ENCODE results near the gene INAFM1.
"Not testable (repeated sequence)": the region's sequence is repeated elsewhere in the genome, so short reads cannot be mapped to it uniquely, and the experiment has no call there.

The INAFM1 gene

GRCh38 chr19:47232422-47233211 lies 42.1 kb upstream of the INAFM1 start:
- H3K4me3 Mint-ChIP-seq, result peak overlapping the region; percentile 44
- no peaks in the 10 kb centered on the region for H3K36me3 Mint-ChIP-seq
- no peaks in the 10 kb centered on the region for H3K27me3 Mint-ChIP-seq
- peak overlapping the region; percentile 24 for H3K27ac Mint-ChIP-seq
- no peaks in the 10 kb centered on the region for H3K9me3 Mint-ChIP-seq
- DNase-seq (ENCODE audit: low spot score in 2 of 2) (no peak), ATAC-seq (ENCODE audit: low read depth) (no peak)
- H3K4me1 Mint-ChIP-seq, result peaks cover 14% of the 10 kb centered on the region

DNA sequence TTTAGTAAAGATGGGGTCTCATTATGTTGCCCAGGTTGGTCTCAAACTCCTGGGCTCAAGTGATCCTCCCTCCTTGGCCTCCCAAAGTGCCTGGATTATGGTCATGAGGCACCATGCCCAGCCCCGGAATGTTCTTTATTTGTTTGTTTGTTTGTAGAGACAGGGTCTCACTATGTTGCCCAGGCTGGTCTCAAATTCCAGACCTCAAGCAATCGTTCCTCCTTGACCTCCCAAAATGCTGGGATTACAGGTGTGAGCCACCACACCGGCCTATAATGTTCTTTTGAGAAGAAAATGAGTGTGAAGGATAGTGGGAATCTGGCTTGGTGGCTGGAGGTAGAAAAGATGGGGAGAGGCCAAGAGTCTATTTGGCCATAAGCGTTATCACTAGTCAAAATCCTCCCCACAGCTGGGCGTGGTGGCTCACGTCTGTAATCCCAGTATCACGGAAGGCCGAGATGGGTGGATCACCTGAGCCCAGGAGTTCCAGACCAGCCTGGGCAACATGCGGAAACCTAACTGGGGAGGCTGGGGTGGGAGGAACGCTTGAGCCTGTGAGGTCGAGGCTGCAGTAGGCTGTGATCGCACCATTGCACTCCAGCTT lies 38.5 kb upstream of the INAFM1 start:
- no peak for DNase-seq (ENCODE audit: low spot score in 2 of 2)
- no peak overlapping the region for H3K4me3 Mint-ChIP-seq
- H3K27ac Mint-ChIP-seq, result no peak overlapping the region
- H3K4me1 Mint-ChIP-seq, result peaks cover 17% of the 10 kb centered on the region
- no peak for ATAC-seq (ENCODE audit: low read depth)
- no peaks in the 10 kb centered on the region for H3K36me3 Mint-ChIP-seq
- H3K9me3 Mint-ChIP-seq, result no peaks in the 10 kb centered on the region
- H3K27me3 Mint-ChIP-seq, result no peaks in the 10 kb centered on the region

- DNase-seq (ENCODE audit: low spot score in 2 of 2) (no peak), ATAC-seq (ENCODE audit: low read depth) (no peak)
- Mint-ChIP-seq H3K9me3 (no peaks in the 10 kb centered on the region), H3K36me3 (peaks cover 4% of the 10 kb centered on the region), H3K27me3 (peaks cover 8% of the 10 kb centered on the region), H3K27ac (peak overlapping the region; percentile 53), H3K4me1 (peaks cover 13% of the 10 kb centered on the region), H3K4me3 (peak overlapping the region; percentile 80)
Observed at GRCh38 chr19:47239152-47239551, 35.5 kb upstream of the INAFM1 start.

DNA sequence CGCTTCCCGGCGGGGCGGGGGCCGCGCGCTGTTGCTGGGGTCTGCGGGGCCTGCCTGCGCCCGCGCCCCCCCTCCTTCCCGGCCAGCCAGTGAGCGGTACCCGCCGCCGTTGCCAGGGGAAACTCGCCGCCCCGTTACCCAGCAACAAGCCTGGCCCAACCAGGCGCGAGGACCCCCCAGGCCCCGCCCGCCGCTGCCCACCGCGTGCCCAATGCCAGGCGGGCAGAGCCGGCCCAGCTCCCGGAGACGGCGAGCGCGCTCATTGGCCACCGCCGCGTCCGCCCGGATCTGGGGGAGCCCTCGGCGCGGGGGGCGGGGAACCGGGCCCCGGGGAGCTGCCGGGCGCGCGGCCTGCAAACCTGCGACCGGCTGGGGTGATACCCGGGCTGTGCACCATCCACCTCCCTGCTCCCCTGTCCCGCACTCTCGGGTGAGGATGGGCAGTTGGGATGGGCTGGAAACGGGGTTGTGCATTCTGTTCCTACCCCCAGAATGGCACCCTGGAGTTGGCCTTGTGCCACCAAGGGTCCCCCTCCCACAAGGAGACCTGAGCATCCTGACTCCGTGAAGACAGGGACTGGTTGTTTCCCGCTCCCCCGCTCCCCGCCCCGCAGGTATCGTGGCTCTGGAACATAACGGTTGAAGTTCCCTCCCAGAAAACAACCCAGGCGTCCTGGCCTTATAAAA lies 34.9 kb upstream of the INAFM1 start:
- H3K27ac Mint-ChIP-seq, result no peak overlapping the region
- ATAC-seq (ENCODE audit: low read depth), result peak; percentile 34

DNA sequence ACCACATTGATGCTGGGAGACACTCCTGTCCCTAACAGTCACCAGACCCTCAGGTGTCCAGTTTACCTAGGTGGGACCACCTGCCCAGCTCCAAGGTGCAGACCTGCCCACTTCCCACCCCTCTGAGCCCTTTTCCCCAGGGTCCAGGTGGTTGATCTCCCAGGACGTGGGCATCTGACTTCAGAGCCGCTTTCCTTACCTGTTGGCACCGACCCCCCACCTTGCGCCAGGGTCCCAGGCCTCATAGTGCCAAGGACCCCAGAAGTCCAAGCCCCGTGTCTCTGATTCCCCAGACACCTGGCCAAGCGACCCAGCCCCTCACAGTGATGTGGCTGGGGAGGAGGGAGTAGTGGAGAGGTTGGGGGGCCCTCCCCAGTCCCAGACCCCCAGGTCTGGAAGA lies 34.1 kb upstream of the INAFM1 start:
- Mint-ChIP-seq H3K27me3 (peaks cover 13% of the 10 kb centered on the region), H3K4me1 (peaks cover 22% of the 10 kb centered on the region), H3K36me3 (peaks cover 4% of the 10 kb centered on the region), H3K27ac (peak overlapping the region; percentile 67), H3K4me3 (peak overlapping the region; percentile 30), H3K9me3 (no peaks in the 10 kb centered on the region)
- no peak for ATAC-seq (ENCODE audit: low read depth)
- no peak for DNase-seq (ENCODE audit: low spot score in 2 of 2)

More for the DNA sequence above, 34.9 kb upstream of the INAFM1 start:
- H3K36me3 Mint-ChIP-seq, result peaks cover 4% of the 10 kb centered on the region
- peak; percentile 41 to 55 for DNase-seq (ENCODE audit: low spot score in 2 of 2)
- H3K4me3 Mint-ChIP-seq, result peak overlapping the region; percentile 30
- H3K27me3 Mint-ChIP-seq, result peaks cover 10% of the 10 kb centered on the region
- H3K4me1 Mint-ChIP-seq, result peaks cover 16% of the 10 kb centered on the region
- no peaks in the 10 kb centered on the region for H3K9me3 Mint-ChIP-seq

DNA sequence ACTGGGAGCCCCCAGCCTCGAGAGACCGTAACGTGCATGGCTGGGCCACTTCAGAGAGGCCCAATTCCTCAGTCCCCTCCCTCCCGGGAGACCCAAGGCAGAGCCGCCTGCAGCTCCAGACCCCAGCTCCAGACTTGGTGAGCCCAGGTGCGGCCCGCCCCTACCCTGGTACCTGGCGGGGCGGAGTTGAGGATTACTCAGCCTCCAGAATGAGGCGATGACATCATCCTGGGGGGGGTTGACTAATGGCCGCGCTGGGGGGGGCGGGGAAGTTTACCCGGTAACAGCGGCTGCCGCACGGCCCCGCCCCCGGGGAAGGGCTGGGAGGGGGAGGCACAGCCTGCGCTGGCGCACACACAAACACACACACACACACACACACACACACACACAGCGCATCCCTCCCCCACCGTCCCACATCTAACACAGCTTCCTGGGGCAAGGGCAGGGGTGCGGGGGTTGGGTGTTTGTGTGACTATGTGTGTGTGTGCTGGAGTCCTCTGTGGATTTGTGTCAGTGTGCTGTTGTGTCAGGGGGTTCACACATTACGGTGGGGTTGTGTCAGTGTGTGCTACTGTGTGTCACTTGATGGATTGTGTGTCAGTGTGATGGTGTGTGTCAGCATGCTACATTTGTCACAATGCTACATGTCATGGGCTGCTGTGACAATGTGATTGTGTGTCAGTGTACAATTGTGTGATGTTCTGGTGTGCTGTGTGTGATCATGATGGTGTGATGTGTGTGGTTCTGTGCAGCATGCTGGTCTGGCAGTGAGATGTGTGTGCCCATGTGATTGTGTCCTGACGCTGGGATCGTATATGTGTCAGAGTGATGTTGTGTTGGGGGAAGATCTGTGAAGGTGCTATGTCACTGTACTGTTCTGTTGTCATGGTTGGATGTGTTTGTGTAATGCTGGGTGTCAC lies 33.4 kb upstream of the INAFM1 start:
- peaks cover 13% of the 10 kb centered on the region for H3K27me3 Mint-ChIP-seq
- H3K36me3 Mint-ChIP-seq, result peaks cover 4% of the 10 kb centered on the region
- H3K4me3 Mint-ChIP-seq, result no peak overlapping the region
- H3K27ac Mint-ChIP-seq, result peak overlapping the region; percentile 67
- ATAC-seq (ENCODE audit: low read depth) (peak; percentile 69), DNase-seq (ENCODE audit: low spot score in 2 of 2) (peak; percentile 72 to 78)
- H3K9me3 Mint-ChIP-seq, result no peaks in the 10 kb centered on the region
- H3K4me1 Mint-ChIP-seq, result peaks cover 22% of the 10 kb centered on the region

- no peak for ATAC-seq (ENCODE audit: low read depth)
- no peaks in the 10 kb centered on the region for H3K9me3 Mint-ChIP-seq
- H3K36me3 Mint-ChIP-seq, result peaks cover 4% of the 10 kb centered on the region
- peaks cover 13% of the 10 kb centered on the region for H3K27me3 Mint-ChIP-seq
- H3K27ac Mint-ChIP-seq, result no peak overlapping the region
- no peak overlapping the region for H3K4me3 Mint-ChIP-seq
- no peak for DNase-seq (ENCODE audit: low spot score in 2 of 2)
- H3K4me1 Mint-ChIP-seq, result peaks cover 22% of the 10 kb centered on the region
Observed at GRCh38 chr19:47241919-47242577, 32.6 kb upstream of the INAFM1 start.

DNA sequence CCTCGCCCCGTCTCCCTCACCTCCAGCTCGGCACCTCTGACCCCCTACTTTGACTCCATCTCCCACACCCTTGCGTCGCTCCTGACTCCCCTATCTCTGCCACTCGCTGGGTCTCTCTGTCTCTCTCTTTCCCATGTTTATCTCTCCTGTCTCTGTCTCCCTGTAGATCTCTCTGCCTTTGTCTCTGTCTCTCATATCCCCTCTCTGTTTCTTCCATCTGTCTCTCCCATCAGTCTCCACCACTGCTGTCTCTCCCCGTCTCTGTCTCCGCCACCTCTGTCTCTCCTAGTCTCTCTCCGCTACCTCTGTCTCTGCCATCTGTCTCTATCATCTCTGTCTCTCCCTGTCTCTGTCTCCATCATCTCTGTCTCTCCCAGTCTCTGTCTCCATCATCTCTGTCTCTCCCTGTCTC lies 31.3 kb upstream of the INAFM1 start:
- ATAC-seq (ENCODE audit: low read depth), result no peak
- Mint-ChIP-seq H3K27me3 (peaks cover 16% of the 10 kb centered on the region), H3K4me3 (peak overlapping the region; percentile 77), H3K36me3 (peaks cover 4% of the 10 kb centered on the region), H3K27ac (no peak overlapping the region), H3K4me1 (peaks cover 24% of the 10 kb centered on the region), H3K9me3 (no peaks in the 10 kb centered on the region)
- no peak for DNase-seq (ENCODE audit: low spot score in 2 of 2)

- Mint-ChIP-seq H3K4me3 (peak overlapping the region; percentile 77), H3K4me1 (peaks cover 23% of the 10 kb centered on the region), H3K36me3 (peaks cover 4% of the 10 kb centered on the region), H3K27ac (no peak overlapping the region), H3K27me3 (peaks cover 16% of the 10 kb centered on the region), H3K9me3 (no peaks in the 10 kb centered on the region)
- ATAC-seq (ENCODE audit: low read depth), result peak; percentile 54
- peak; percentile 90 to 96 for DNase-seq (ENCODE audit: low spot score in 2 of 2)
Observed at GRCh38 chr19:47243776-47244547, 30.7 kb upstream of the INAFM1 start.

GRCh38 chr19:47247308-47247990 lies 27.2 kb upstream of the INAFM1 start:
- peak; percentile 75 to 78 for DNase-seq (ENCODE audit: low spot score in 2 of 2)
- no peak for ATAC-seq (ENCODE audit: low read depth)
- H3K27me3 Mint-ChIP-seq, result peaks cover 16% of the 10 kb centered on the region
- H3K27ac Mint-ChIP-seq, result no peak overlapping the region
- peaks cover 21% of the 10 kb centered on the region for H3K4me1 Mint-ChIP-seq
- H3K9me3 Mint-ChIP-seq, result no peaks in the 10 kb centered on the region
- H3K4me3 Mint-ChIP-seq, result no peak overlapping the region
- H3K36me3 Mint-ChIP-seq, result peaks cover 4% of the 10 kb centered on the region

DNA sequence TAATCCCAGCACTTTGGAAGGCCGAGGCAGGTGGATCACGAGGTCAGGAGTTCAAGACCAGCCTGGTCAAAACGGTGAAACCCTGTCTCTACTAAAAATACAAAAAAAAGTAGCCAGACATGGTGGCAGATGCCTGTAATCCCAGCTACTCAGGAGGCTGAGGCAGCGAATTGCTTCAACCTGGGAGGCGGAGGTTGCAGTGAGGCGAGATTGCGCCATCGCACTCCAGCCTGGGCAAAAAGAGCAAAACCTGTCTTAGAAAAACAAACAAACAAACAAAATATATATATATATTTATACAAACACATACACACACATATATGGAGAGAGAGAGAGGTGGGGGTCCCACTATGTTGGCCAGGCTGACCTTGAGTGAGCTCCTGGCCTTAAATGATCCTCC lies 21.7 kb upstream of the INAFM1 start:
- peaks cover 15% of the 10 kb centered on the region for H3K4me1 Mint-ChIP-seq
- not testable (repeated sequence) for H3K36me3 Mint-ChIP-seq; H3K27me3 Mint-ChIP-seq; H3K27ac Mint-ChIP-seq; ATAC-seq (ENCODE audit: low read depth); DNase-seq (ENCODE audit: low spot score in 2 of 2); H3K4me3 Mint-ChIP-seq; H3K9me3 Mint-ChIP-seq

DNA sequence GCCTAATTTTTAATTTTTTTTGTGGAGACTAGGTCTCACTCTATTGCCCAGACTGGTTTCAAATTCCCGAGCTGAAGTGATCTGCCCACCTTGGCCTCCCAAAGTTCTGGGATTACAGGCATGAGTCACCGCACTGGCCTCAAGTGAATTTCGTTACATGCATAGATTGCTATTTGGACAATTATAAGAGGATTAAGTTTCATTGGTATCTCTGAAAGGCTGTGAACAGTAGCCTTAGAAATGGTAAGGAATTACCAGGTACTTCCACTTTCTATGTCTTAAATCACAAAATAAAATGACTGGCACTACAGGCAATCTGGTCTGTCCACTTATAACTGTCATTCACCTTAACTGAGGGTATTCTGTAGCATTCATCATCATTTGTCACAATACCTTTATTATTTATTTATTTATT lies 21.2 kb upstream of the INAFM1 start:
- Mint-ChIP-seq H3K27ac (no peak overlapping the region), H3K4me3 (no peak overlapping the region), H3K4me1 (peaks cover 15% of the 10 kb centered on the region), H3K9me3 (no peaks in the 10 kb centered on the region), H3K36me3 (peaks cover 4% of the 10 kb centered on the region), H3K27me3 (no peaks in the 10 kb centered on the region)
- ATAC-seq (ENCODE audit: low read depth) (no peak), DNase-seq (ENCODE audit: low spot score in 2 of 2) (no peak)

Measured in memory B cell (primary cell).